Trophoblast cell (in vitro differentiated cells and primary cell): ENCODE measurements around the gene TSPAN11.

Source experiments
- DNase-seq, 2 donors: peaks; one replicate each; pipeline ENCODE4 v3.0.0-alpha.2; 2016
- H2AFZ ChIP-seq: 2 replicates; pipeline ENCODE4 v1.6.1; 2013; ENCODE audit warnings: low read length, moderate library complexity, mild to moderate bottlenecking; ENCODE audit not compliant: insufficient read depth, poor library complexity
- H2AK5ac ChIP-seq: 2 replicates; pipeline ENCODE4 v1.6.1; 2013; ENCODE audit warnings: mild to moderate bottlenecking, low read length
- H2BK120ac ChIP-seq: 2 replicates; pipeline ENCODE4 v1.6.1; 2013; ENCODE audit warnings: low read length, mild to moderate bottlenecking, moderate library complexity; ENCODE audit not compliant: insufficient read depth, poor library complexity
- H2BK12ac ChIP-seq: 2 replicates; pipeline ENCODE4 v1.6.1; 2013; ENCODE audit warnings: mild to moderate bottlenecking, low read length, moderate library complexity
- H2BK5ac ChIP-seq: 2 replicates; pipeline ENCODE4 v1.6.1; 2013; ENCODE audit warnings: low read length, low read depth, moderate library complexity, mild to moderate bottlenecking; ENCODE audit not compliant: poor library complexity
- H3K14ac ChIP-seq: 2 replicates; pipeline ENCODE4 v1.6.1; 2013; ENCODE audit warnings: mild to moderate bottlenecking, low read length
- H3K18ac ChIP-seq: 2 replicates; pipeline ENCODE4 v1.6.1; 2013; ENCODE audit warnings: mild to moderate bottlenecking, low read length
- H3K23ac ChIP-seq: 2 replicates; pipeline ENCODE4 v1.6.1; 2013; ENCODE audit warnings: low read length
- H3K27ac ChIP-seq: 2 replicates; pipeline ENCODE4 v1.5.1; 2013; ENCODE audit warnings: low read depth, mild to moderate bottlenecking, inconsistent platforms, low read length, moderate library complexity
- H3K27me3 ChIP-seq: 2 replicates; pipeline ENCODE4 v1.6.1; 2013; ENCODE audit warnings: inconsistent platforms, mild to moderate bottlenecking, low read length, moderate library complexity; ENCODE audit not compliant: insufficient read depth
- H3K36me3 ChIP-seq, 2 experiments: 1 replicate in 1 of 2; 2 replicates in 1 of 2; pipeline ENCODE4 v1.6.1; 2013; ENCODE audit warnings: low read length in 2 of 2, mild to moderate bottlenecking in 2 of 2, moderate library complexity in 1 of 2; ENCODE audit not compliant: insufficient read depth in 2 of 2, control insufficient read depth in 1 of 2
- H3K4ac ChIP-seq: 2 replicates; pipeline ENCODE4 v1.6.1; 2013; ENCODE audit warnings: low read depth, mild to moderate bottlenecking, low read length, moderate library complexity
- H3K4me1 ChIP-seq, 2 experiments: 1 replicate in 1 of 2; 2 replicates in 1 of 2; pipeline ENCODE4 v1.6.1; 2013; ENCODE audit warnings: low read length in 2 of 2, mild to moderate bottlenecking in 2 of 2, moderate library complexity in 1 of 2; ENCODE audit not compliant: insufficient read depth in 2 of 2, control insufficient read depth in 1 of 2
- H3K4me2 ChIP-seq: 2 replicates; pipeline ENCODE4 v1.6.1; 2013; ENCODE audit warnings: inconsistent platforms, mild to moderate bottlenecking, low read length, moderate library complexity
- H3K4me3 ChIP-seq: 2 replicates; pipeline ENCODE4 v1.5.1; 2013; ENCODE audit warnings: mild to moderate bottlenecking, low read depth, low read length, inconsistent platforms
- H3K79me1 ChIP-seq: one replicate; pipeline ENCODE4 v1.6.1; 2013; ENCODE audit warnings: low read length
- H3K79me2 ChIP-seq: 2 replicates; pipeline ENCODE4 v1.6.1; 2013; ENCODE audit warnings: low read length, mild to moderate bottlenecking; ENCODE audit not compliant: control insufficient read depth, insufficient read depth, poor library complexity
- H3K9ac ChIP-seq: 2 replicates; pipeline ENCODE4 v1.6.1; 2013; ENCODE audit warnings: mild to moderate bottlenecking, low read length
- H3K9me3 ChIP-seq: 2 replicates; pipeline ENCODE4 v1.6.1; 2013; ENCODE audit warnings: low read depth, mild to moderate bottlenecking, control low read depth, inconsistent platforms, low read length; ENCODE audit not compliant: insufficient read depth
- H4K12ac ChIP-seq: 2 replicates; pipeline ENCODE4 v1.6.1; 2013; ENCODE audit warnings: low read depth, mild to moderate bottlenecking, low read length, moderate library complexity
- H4K8ac ChIP-seq: 2 replicates; pipeline ENCODE4 v1.6.1; 2013; ENCODE audit warnings: low read depth, mild to moderate bottlenecking, low read length, moderate library complexity
- H4K91ac ChIP-seq: one replicate; pipeline ENCODE4 v1.6.1; 2013; ENCODE audit warnings: low read depth, mild to moderate bottlenecking, low read length, moderate library complexity
- WGBS: extraction: QIAGEN DNeasy Blood & Tissue Kit; methylation state at CpG from one replicate; pipeline ENCODE4 v1.1.7; 2013; ENCODE audit warnings: missing lambda C conversion rate; ENCODE audit not compliant: insufficient read length, insufficient coverage; ENCODE audit errors: extremely low coverage; 5-methylcytosine and 5-hydroxymethylcytosine counted together

Gene TSPAN11

DNA sequence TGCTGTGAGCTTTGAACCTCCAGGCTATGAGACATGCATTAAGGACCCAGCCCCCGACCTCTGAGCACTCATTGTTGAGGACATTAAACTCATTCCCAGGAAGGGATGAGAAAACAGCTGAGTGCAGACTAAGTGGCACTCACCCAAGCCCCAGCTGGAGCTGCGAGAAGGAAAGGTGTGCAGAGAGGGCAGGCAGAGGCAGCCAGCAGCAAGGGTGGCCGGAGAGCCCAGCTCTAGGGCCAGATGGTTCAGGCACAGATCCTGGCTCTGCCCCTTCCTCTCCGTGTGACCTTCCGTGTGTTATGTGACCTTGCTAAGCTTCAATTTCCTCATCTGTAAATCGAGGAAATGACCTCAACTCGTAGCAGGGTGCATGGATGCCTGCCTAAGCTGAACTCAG, 3.7 kb downstream of the TSPAN11 start:
- Histone ChIP-seq H2AFZ (no peak overlapping the region), H3K36me3 (no peaks in the 10 kb centered on the region), H3K27me3 (peaks cover 16% of the 10 kb centered on the region), H3K79me1 (peaks cover 3% of the 10 kb centered on the region), H3K14ac (no peak overlapping the region), H3K79me2 (peaks cover 2% of the 10 kb centered on the region), H3K27ac (no peak overlapping the region), H2BK120ac (no peak overlapping the region), H4K91ac (no peak overlapping the region), H3K4me1 (peaks cover 2 to 8% of the 10 kb centered on the region in 2 experiments), H4K8ac (no peak overlapping the region), H3K4me3 (no peak overlapping the region), H3K4ac (no peak overlapping the region), H3K23ac (no peak overlapping the region), H2AK5ac (no peak overlapping the region), H3K4me2 (no peak overlapping the region), H3K9ac (no peak overlapping the region), H2BK12ac (no peak overlapping the region), H2BK5ac (no peak overlapping the region), H4K12ac (no peak overlapping the region), H3K18ac (no peak overlapping the region), H3K9me3 (peaks cover 11% of the 10 kb centered on the region)
- no CpG with 5 or more reads among the region's 7 CpGs for whole genome bisulfite sequencing
- no peak for DNase-seq

DNA sequence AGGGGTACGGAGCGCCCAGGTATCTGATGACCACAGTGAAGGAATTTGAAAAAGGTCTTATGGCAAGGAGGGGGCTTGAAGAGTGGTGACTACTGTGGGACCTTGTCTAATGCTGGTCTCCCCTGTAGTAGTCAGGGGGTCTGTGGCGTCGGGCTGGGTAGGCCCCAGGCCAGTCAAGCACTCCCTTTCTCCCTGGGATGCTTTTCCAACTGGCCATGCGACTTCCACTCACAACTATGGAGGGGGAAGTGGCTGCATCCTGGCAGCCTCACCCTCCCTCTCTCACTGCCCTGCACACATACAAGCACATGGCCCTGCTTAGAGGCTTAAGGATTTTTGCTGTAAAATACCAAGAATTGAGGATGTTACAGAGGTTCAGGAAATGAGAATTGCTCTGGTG, 4.1 kb downstream of the TSPAN11 start:
- Histone ChIP-seq H3K23ac (no peak overlapping the region), H2BK5ac (no peak overlapping the region), H3K27me3 (peaks cover 12% of the 10 kb centered on the region), H4K8ac (no peak overlapping the region), H2BK12ac (no peak overlapping the region), H4K12ac (no peak overlapping the region), H3K9me3 (peaks cover 8% of the 10 kb centered on the region), H3K79me1 (peaks cover 3% of the 10 kb centered on the region), H2AK5ac (no peak overlapping the region), H3K4ac (no peak overlapping the region), H3K4me1 (peaks cover 2 to 8% of the 10 kb centered on the region in 2 experiments), H3K79me2 (peaks cover 2% of the 10 kb centered on the region), H3K36me3 (no peaks in the 10 kb centered on the region), H3K9ac (no peak overlapping the region), H3K18ac (no peak overlapping the region), H4K91ac (no peak overlapping the region), H3K27ac (no peak overlapping the region), H3K14ac (no peak overlapping the region), H3K4me2 (no peak overlapping the region), H2AFZ (no peak overlapping the region), H2BK120ac (no peak overlapping the region), H3K4me3 (no peak overlapping the region)
- no peak for DNase-seq
- WGBS = no CpG with 5 or more reads among the region's 5 CpGs

DNA sequence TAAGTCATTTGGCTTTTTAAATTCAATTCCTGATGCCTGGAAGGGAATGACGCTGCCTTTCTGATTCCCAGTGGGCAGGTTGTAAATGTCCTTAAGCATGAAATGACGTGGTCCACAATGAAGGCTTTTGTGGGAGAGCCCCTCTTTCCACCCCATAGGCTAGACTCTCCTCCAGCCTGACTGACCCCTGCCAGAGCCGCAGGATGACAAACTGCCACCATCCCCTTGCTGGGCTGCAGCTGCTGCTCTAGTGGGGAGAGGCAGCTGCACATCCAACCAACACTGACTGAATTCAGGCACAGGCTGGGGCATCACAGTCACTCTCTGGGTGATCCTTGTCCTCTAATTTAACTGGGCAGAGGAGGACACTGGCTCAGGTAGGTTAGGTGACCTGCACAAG, 6.3 kb downstream of the TSPAN11 start:
- H3K27ac ChIP-seq = no peak overlapping the region
- no peak overlapping the region for H4K91ac ChIP-seq
- no peak overlapping the region for H3K18ac ChIP-seq
- no peaks in the 10 kb centered on the region for H3K36me3 ChIP-seq
- H3K4ac ChIP-seq = no peak overlapping the region
- H2BK12ac ChIP-seq = no peak overlapping the region
- H2BK120ac ChIP-seq = no peak overlapping the region
- WGBS = no CpG with 5 or more reads among the region's 3 CpGs
- no peak overlapping the region for H2AFZ ChIP-seq
- H3K14ac ChIP-seq = no peak overlapping the region
- peaks cover 5% of the 10 kb centered on the region for H3K9me3 ChIP-seq
- H3K79me2 ChIP-seq = no peaks in the 10 kb centered on the region
- H4K8ac ChIP-seq = no peak overlapping the region
- H3K4me1 ChIP-seq = peaks cover 0 to 2% of the 10 kb centered on the region in 2 experiments
- H3K27me3 ChIP-seq = no peaks in the 10 kb centered on the region
- H3K23ac ChIP-seq = no peak overlapping the region
- no peak overlapping the region for H2AK5ac ChIP-seq
- H3K79me1 ChIP-seq = no peaks in the 10 kb centered on the region
- no peak overlapping the region for H2BK5ac ChIP-seq
- no peak overlapping the region for H3K4me3 ChIP-seq
- no peak overlapping the region for H3K4me2 ChIP-seq
- DNase-seq = no peak
- H3K9ac ChIP-seq = no peak overlapping the region
- H4K12ac ChIP-seq = no peak overlapping the region

DNA sequence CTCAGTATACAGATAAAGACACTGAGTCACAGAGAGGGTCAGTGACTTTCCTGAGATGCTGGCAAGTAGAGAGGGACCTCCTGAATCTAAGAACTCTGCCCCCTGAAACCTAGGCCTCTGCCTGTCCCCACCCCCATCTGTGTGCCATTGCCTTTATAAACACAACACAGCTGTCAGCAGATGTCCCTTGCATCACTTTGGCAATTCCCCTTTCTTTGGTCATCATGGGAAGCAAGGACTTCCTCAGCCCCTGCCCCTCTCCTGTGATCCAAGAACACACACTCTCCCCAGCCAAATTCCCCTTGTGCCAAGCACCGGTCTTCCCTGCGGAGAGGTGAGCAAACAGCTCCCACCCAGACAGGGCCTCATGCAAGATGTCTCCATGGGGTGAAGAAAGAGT, 8.3 kb downstream of the TSPAN11 start:
- Histone ChIP-seq H4K8ac (no peak overlapping the region), H3K4me2 (no peak overlapping the region), H3K18ac (no peak overlapping the region), H4K91ac (no peak overlapping the region), H3K9me3 (peaks cover 5% of the 10 kb centered on the region), H2BK120ac (no peak overlapping the region), H2AFZ (no peak overlapping the region), H3K4ac (no peak overlapping the region), H3K14ac (no peak overlapping the region), H3K36me3 (no peaks in the 10 kb centered on the region), H3K27me3 (no peaks in the 10 kb centered on the region), H3K4me3 (no peak overlapping the region), H2BK12ac (no peak overlapping the region), H3K4me1 (peaks cover 0 to 2% of the 10 kb centered on the region in 2 experiments), H3K79me2 (no peaks in the 10 kb centered on the region), H3K23ac (no peak overlapping the region), H3K27ac (no peak overlapping the region), H3K9ac (no peak overlapping the region), H4K12ac (no peak overlapping the region), H2AK5ac (no peak overlapping the region), H2BK5ac (no peak overlapping the region), H3K79me1 (no peaks in the 10 kb centered on the region)
- DNase-seq = no peak
- WGBS = no CpG with 5 or more reads among the region's 2 CpGs
